OCI-LY1 (cell line): ENCODE results near the gene TEX14.

Experiments used
- CTCF ChIP-seq: fragments of 200-600 bp; sonication (generic), shearing (Covaris generic); IDR thresholded peaks from 2 replicates; pipeline ENCODE4 v1.5.1; 2017; ENCODE audit warnings: mild to moderate bottlenecking, antibody characterized with exemption, low read length, moderate library complexity, mixed read lengths
- EZH2 ChIP-seq: fragments of 200-600 bp; sonication (generic), shearing (Covaris generic); IDR thresholded peaks from 2 replicates; pipeline ENCODE4 v1.8.0; 2017; ENCODE audit warnings: borderline replicate concordance, mixed run types, mild to moderate bottlenecking, antibody characterized with exemption, low read length, moderate library complexity, mixed read lengths

- TF ChIP-seq CTCF = no peak; the same call in 1 of the 2 replicates
- no peak for TF ChIP-seq EZH2
Observed at GRCh38 chr17:58631523-58632323, 60.1 kb downstream of the TEX14 start.
